GM06990 (cell line): ENCODE measurements around the gene RAP1GAP.
"Not testable (repeated sequence)": the region's sequence is repeated elsewhere in the genome, so short reads cannot be mapped to it uniquely, and the experiment has no call there.

Experiments
- DNase-seq: peaks from one replicate; pipeline ENCODE4 v3.0.0-alpha.2; 2011; ENCODE audit not compliant: insufficient read length; ENCODE audit errors: extremely low read depth
- H3K27me3 ChIP-seq: replicated peaks from 2 replicates; pipeline ENCODE4 v1.6.0; 2011; ENCODE audit warnings: low read length; ENCODE audit not compliant: control insufficient read depth, insufficient read depth
- H3K36me3 ChIP-seq: 2 replicates; pipeline ENCODE4 v1.5.1; 2011; ENCODE audit warnings: low read length; ENCODE audit not compliant: control insufficient read depth, insufficient read depth
- H3K4me3 ChIP-seq: replicated peaks from 2 replicates; pipeline ENCODE4 v1.5.1; 2011; ENCODE audit warnings: low read depth, mild to moderate bottlenecking, control low read depth, low read length
- TF ChIP-seq, protein P1 (sequence below): IDR thresholded peaks from 2 replicates; pipeline ENCODE4 v1.5.1; 2011; ENCODE audit warnings: low read length, control low read depth, mild to moderate bottlenecking, inconsistent platforms; ENCODE audit not compliant: insufficient read depth, poor library complexity, severe bottlenecking

The RAP1GAP gene

DNA sequence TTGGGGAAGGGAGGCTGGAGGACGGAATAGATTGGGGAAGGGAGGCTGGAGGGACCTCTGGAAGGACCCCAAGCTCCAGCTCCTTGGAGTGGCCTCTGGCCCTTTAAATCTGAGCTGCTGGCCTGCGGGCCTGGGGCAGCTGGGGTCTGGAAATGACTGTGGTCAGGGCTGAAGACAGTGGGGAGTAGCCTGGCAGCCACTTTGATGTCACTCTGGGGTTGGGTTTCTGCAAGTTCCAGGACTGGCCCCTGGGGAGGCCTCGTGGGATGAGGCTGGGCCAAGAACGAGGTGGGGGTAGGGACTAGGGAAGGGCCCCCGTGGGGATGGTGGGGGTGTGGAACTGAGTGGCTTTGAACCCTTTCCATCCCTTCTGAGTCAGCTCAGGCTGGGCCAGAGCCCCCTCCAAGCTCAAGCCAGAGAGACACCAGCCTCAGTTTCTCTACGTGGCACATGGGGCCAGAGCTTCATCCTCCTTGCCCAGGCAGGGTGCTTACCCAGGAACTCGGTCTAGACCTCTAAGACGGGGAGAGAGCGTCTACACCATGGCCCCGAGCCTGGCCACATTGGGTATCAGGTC is 100.3 kb downstream of the RAP1GAP start:
- Histone ChIP-seq H3K36me3 (no peaks in the 10 kb centered on the region), H3K4me3 (no peak overlapping the region), H3K27me3 (peaks cover 4% of the 10 kb centered on the region)
- no peak for DNase-seq
- TF ChIP-seq, protein P1, sequence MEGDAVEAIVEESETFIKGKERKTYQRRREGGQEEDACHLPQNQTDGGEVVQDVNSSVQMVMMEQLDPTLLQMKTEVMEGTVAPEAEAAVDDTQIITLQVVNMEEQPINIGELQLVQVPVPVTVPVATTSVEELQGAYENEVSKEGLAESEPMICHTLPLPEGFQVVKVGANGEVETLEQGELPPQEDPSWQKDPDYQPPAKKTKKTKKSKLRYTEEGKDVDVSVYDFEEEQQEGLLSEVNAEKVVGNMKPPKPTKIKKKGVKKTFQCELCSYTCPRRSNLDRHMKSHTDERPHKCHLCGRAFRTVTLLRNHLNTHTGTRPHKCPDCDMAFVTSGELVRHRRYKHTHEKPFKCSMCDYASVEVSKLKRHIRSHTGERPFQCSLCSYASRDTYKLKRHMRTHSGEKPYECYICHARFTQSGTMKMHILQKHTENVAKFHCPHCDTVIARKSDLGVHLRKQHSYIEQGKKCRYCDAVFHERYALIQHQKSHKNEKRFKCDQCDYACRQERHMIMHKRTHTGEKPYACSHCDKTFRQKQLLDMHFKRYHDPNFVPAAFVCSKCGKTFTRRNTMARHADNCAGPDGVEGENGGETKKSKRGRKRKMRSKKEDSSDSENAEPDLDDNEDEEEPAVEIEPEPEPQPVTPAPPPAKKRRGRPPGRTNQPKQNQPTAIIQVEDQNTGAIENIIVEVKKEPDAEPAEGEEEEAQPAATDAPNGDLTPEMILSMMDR = no peak

DNA sequence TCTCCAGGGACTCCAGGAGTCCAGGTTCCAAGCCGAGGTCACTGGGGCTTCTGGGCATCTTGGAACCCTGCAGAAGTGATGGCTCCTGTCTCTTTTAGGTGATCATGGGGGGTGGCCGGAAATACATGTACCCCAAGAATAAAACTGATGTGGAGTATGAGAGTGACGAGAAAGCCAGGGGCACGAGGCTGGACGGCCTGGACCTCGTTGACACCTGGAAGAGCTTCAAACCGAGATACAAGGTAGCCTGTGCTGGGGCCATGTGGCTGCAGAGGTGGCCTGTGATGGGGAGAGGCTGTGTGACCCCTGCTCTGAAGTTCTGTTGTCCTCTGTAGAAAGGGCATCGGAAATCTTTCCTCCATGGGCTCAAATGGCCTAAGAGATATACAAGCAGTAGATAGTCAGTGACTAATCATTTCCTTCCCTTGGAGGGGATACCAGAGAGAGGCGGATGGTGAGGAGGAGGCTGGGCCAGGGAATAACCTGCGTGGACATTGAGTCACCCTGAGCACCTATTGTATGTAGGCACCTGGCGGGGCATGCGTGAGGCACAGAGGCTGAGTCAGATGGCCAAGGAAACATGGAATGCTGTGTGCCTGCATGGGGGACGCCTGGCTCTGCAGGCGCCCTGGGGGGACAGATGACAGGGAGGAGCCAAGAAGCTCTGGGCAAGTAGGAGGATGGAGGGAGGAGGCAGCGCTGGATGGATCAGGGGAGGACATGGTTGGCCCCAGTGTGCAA is 101.0 kb downstream of the RAP1GAP start:
- no peak for DNase-seq
- Histone ChIP-seq H3K27me3 (peaks cover 2% of the 10 kb centered on the region; the same call in 1 of the 2 replicates), H3K4me3 (no peak overlapping the region), H3K36me3 (no peaks in the 10 kb centered on the region)
- TF ChIP-seq, protein P1 = no peak

DNA sequence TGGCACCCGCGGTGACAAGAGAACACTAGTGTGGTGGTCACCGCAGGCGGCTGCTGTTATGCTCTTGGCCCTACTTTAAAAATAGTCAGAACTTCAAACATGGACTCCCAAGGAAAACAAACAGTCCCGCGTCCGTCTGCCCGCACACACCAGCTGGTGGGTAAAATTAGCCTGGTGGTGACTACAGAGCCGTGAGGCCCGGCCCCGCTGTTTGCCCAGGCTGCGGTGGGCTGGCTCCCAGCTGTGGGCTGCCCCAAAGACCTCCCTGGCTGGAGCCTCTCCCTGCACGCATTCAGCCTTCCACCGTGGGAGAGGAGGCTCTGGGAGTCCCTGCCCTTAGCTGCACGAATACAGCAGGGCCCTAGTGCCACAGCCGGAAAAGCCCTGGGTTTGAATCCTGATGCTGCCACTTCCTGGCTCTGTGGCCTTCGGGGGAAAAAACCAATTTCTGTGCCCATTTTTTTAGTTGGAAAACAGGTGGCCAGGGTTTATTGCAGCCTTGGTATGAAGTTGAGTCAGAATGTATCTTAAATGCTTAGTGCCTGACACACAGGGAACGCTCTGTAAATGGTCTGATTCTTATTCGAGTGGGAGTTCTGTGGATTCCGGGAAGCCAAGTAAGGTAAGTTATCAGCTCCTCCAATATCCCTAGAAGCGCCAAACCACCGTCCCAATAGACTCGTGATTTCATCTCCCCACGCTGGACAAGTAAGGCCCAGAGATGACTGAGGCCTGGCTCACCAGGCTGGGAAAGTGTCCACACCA is 101.7 kb downstream of the RAP1GAP start:
- Histone ChIP-seq H3K4me3 (no peak overlapping the region), H3K36me3 (no peaks in the 10 kb centered on the region), H3K27me3 (peaks cover 2% of the 10 kb centered on the region; the same call in 1 of the 2 replicates)
- TF ChIP-seq, protein P1 = no peak
- DNase-seq = no peak

DNA sequence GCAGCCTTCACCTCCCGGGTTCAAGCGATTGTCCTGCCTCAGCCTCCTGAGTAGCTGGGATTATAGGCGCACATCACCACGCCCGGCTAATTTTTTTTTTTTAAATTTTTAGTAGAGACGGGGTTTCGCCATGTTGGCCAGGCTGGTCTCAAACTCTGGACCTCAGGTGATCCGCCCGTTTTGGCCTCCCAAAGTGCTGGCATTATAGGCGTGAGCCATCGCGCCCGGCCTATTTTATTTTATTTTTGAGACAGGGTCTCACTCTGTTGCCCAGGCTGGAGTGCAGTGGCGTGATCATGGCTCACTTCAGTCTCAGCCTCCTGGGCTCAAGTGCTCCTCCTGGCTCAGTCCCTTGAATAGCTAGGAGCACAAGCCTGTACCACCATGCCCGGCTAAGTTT is 102.8 kb downstream of the RAP1GAP start:
- DNase-seq, H3K36me3 ChIP-seq, H3K4me3 ChIP-seq, H3K27me3 ChIP-seq: not testable (repeated sequence)

DNA sequence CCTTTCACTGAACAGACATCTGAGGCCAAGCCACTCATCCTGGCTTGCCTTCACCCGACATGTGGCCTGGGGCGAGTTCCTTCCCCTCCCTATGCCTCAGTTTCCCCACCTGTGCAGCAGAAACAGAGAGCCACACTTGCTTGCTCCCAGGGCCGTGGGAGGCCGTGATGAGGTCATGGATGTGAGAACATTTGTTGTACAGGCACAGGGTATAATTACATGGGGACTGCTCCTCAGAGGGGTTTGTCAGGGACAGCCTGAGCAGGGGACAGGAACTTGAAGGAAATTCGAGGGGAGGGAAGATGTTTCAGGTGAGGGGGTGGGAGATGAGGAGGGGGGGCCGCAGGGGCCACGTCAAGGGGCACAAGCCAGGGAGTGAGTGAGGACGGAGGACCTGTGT is 103.9 kb downstream of the RAP1GAP start:
- DNase-seq = no peak
- TF ChIP-seq, protein P1 = no peak
- H3K27me3 ChIP-seq = peaks cover 2% of the 10 kb centered on the region; the same call in 1 of the 2 replicates
- no peak overlapping the region for H3K4me3 ChIP-seq
- H3K36me3 ChIP-seq = no peaks in the 10 kb centered on the region

DNA sequence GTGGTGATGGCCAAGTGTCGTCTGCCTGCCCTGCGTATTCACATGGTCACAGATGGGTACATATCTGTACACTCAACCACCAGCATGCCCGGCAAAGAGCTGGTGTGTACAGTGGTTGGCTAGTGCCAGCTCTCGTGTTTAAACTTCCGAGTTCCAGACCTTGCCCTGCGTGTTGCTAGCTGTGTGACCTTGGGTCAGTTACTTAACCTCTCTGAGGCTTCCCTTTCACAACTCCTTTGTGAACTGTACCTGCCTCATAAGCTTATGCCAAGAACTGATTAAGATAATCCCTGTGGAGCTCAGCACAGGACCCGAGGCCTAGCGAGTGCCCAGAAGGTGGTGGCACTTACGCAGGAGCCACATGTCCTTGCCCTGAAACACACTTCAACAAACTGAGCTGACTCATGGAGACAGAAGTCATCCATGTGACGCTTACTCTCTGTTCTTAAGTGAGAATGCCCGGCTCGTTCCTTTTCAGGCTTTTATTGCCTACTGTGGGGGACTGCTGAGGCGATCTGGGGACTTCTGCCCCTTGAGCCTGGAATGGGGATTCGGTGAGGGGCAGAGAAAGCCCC is 104.5 kb downstream of the RAP1GAP start:
- TF ChIP-seq, protein P1 = no peak
- Histone ChIP-seq H3K4me3 (no peak overlapping the region), H3K27me3 (peaks cover under 1% of the 10 kb centered on the region; the same call in 1 of the 2 replicates), H3K36me3 (no peaks in the 10 kb centered on the region)
- DNase-seq = no peak
